NCI-H82 (cell line): ENCODE results near the gene P3R3URF.
A peak's percentile ranks its signal among the peaks of the same experiment; 100 is the strongest.

ENCODE experiments used
- DNase-seq: peaks from one replicate; lab custom pipeline; 2025; lab: John Stamatoyannopoulos, UW

Gene P3R3URF

DNA sequence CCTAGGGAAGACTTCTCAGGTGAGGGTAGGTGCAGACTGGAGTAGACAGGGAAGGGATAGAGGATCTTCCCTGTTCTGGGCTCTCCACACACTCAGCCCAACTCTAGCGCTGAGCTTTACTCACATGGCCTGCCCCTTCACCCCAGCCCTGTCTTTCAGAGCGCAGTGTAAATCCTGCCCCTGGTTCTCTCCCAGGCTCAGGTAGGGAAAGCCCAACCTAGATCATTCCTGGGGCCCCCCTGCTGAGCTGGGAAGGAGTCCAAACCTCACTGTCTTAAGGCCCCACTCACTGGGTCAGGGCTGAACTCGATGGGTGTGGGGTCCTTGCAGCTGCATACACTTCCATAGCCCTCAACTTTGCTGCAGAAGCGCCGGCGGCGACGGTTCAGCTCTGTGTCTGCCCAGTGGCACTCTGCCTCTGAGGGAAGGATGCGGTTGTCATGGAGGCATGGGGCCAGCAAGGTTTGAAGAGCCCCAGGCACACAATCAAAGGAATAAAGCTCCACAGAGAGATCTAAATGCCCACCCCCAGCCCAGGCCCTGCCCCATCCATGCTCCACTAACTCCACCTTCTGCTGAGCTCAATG is 17.8 kb upstream of the P3R3URF start:
- no peak for DNase-seq

DNA sequence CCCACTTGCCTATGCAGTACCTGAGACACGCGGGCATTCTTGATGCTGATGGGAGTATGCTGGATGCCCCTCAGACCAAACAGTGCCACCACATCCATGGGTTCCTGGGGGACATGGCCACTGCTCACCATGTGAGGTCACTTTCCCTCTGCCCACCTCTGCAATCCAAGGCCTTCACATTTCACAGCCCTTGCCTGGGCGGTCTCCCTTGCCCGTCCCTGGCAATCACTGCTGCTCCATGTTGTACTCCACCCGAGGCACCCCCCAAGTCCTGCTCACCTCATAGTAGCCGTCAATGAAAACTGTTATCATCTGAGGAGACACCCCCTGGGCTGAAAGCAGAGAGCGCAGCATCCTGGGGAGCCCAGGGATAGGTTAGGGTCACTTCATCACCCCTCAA is 17.0 kb upstream of the P3R3URF start:
- no peak for DNase-seq

DNA sequence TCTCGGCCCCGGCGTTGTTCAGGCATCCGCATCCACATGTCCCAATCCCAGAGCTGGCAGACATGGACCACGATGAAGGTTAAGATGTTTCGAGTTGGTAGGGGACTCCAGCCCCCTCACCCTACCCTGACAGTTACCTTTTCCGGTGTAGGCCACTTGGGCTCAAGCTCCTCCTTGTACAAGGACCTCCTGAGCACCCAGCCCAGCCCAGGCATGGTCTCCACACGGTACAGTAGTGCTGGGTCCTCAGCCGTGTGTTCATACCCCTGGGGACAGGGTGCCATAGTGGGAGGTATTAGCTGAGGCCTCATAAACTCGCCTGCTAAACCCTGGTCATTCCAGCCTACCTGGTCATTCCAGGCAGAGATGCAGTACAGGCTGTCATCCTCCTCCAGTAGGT is 15.9 kb upstream of the P3R3URF start:
- no peak for DNase-seq

DNA sequence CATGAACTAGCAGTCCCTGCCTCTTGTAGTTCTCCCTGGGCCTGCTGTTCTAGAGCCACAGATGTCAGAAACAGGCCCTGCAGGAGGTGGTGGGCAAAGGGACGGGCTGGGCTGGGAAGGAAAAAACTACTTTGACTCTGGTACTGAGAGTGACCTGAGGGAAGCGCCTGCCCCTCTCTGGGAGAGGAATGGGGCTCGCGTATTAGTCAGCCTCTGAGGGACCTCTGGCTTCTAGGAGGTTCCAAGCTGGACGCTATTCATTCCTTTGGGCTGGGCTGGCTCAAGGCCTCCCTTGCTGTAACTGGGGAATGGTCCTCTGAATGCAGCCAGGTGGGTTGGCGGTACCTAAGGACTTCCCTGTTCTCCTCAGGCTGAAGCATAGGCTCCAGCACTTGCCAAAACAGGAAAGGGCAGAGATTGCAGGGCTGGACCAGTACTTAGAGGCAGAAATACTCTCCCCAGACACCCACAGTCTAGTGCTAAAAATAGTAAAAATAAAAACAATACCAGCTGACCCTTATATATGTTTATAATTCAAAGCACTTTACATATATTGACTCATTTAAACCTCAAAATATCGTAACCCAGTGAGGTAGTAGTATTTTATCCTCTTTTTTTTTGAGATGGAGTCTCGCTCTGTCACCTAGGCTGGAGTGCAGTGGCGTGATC is 14.9 kb upstream of the P3R3URF start:
- no peak for DNase-seq

DNA sequence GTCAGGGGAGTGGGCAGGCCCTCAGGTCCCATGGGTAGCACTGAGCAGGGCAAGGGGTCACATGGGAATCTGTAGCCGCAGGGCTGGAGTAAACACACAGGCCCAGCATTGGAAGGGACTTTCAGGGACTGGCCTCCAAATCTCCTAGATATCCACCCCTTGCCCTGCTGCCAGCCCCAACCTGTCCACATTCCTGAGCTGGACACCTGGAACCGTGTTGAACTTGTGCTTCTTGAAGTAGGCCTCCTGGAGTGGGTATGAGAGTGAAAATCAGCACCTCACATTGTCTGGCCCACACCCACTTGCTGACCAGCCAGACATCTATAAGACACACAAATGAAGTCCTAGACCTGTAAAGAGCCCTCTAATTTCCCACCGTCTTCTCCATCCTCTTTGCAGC is 14.3 kb upstream of the P3R3URF start:
- DNase-seq: no peak

DNA sequence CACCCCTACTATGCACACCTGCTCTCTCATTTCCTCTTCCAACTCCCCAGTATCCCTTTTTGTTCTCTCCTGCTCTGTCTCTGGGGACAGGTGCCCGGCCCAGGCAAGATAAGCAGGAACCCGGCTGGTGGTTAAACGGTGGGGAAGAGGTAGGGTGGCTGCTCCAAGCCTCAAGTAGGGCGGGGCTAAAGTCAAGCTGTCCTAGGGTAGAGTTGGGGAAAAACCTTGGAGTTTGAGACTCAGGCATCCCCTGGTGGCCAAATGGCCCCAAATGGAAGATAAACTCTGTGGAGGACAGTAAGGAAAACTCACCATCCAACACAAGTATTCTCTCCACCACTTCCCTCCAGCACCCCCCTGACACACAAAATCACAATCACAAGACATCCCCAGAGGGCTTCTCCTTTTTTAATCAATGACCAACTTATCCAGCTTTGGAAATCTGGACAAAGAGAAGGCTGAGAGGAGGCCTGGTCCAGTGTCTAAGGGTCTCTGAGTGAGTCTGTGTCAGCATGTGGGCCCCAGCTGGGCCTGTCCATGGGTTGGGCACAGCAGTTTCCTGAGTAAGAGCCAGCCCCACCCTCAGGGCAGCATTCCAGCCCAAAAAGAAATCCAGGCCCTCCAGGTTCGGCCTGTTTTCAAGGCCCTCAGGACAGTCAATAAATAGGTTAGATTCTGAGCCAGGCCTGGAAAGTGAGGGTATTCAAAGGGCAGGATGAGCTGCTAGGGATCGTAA is 12.2 kb upstream of the P3R3URF start:
- no peak for DNase-seq

DNA sequence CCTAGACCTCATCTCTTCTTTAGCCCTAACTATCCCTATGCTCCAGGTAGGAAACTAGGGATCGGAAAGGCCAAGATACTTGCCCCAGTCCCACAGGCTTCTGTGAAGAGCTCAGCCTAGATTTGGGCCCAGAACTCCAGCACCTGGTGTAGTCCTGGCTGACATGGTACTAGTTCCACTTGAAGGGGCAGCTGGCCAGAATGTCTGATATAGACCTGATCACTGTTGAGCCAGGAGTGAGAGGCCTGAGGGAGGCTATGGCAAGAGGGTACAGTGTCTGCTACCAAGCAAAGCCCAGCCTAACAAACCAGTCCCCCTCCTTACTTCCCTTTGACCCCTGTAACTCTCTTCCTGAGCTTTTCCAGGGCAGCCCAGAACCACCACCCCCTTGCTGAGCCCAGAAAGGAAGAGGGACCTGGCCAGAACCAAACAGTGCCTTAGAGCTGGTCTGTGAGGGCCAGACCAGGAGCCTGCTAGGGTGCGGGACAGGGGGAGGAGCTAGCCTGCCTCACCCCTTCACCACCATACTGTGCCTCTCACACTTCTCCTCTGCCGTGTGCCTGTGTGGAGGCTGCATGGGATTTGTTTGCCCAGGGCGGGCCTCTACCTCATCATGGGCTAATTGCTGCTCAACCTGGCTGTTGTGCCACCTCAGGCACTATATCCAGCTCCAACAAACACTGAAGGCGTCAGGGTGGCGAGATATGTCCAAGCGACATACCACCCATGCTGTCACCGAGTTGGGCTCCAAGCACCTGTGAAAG is 11.0 kb upstream of the P3R3URF start:
- DNase-seq: no peak

DNA sequence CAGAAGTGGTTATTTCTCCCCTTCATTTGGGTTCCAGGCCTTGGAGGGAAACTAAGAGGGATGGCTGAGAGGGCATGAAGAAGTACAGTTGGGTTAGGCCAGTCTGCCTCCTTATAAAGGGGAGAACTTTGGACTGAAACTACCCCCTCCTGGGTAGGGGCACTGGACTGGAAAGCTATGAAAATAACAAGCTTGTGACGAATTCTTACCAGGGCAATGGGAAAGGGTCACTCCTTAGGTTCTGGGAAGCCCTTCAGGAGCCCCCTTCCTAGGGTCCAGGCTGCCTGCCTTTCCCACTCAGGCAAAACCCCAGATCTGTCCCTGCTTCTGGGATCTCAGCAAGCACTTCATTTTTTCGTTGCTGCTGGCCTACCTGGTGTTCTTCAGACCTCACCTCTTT is 9.8 kb upstream of the P3R3URF start:
- DNase-seq: no peak

DNA sequence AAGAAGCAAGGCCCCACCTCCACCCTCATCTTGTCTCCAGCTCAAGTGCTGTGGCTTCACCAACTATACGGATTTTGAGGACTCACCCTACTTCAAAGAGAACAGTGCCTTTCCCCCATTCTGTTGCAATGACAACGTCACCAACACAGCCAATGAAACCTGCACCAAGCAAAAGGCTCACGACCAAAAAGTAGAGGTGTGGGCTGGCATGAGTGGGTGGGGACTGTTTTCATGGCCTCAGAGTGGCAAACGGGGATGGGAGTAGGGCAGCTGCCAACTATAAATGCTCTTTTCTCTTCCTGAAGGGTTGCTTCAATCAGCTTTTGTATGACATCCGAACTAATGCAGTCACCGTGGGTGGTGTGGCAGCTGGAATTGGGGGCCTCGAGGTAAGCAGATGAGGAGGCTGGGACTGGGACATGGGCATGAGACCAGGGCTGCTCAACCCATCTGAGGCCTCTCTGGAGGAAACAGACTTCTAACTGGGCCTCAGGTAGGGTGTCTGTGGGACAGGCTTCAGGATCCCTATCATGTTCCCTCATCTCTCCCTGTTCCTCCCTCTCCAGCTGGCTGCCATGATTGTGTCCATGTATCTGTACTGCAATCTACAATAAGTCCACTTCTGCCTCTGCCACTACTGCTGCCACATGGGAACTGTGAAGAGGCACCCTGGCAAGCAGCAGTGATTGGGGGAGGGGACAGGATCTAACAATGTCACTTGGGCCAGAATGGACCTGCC is 8.8 kb upstream of the P3R3URF start:
- DNase-seq: no peak

DNA sequence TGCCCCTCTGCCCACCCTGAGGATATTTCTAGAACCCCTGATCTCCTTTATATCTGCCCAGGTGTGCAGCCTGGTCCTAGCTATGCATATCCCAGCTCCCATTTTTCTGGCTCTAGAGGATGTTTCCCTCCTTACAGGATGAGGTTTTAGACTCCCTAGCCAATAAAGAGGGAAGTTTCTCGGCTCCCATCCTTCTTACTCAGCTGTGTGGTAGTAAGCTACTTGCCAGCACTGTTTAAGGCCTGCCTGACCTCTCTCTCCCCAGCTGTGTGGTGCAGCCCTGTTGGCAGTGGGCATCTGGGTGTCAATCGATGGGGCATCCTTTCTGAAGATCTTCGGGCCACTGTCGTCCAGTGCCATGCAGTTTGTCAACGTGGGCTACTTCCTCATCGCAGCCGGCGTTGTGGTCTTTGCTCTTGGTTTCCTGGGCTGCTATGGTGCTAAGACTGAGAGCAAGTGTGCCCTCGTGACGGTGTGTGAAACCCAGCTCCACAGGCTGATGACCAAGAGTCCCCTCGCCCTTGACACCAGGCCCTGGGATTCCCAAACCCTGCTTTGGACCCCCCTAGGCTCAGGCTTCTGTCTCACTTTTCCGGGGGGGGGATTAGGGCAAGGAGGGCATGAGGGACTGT is 7.8 kb upstream of the P3R3URF start:
- DNase-seq: no peak

DNA sequence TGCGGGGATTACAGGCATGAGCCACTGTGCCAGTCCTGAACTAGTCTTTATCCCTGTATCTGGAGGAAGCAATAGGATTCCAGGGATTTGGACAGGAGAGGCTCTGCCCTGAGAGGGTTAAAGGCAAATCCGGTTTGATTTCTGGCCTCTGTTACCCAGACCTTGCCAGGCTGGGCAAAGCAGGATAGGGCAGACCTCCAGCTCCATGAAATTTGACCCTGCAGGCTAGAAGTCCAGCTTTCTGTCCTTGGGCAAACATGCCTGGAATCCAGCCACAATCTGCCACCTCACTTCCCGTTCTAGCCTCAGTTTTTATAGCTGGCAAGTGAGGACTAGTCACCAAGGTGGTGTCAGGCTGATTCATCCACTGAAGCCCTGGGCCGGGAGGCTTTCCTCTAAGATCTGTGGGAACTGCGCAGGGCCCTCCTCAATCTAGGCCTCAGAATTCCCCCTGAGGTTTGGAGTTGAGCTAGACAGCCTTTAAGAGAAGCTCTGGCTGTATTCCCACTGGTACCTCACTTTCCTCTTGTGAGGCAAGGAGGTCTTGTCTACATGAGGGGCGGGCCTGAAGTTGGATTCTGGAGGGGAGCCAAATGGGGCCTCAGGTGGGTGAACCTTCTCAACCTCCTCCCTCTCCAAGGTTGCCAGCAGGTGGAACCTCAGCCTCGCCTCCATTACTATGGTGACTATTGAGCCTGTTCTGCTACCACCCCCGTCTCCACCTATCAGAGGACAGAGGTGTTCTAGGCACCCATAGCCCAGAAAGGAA is 7.0 kb upstream of the P3R3URF start:
- DNase-seq: peak; percentile 50

DNA sequence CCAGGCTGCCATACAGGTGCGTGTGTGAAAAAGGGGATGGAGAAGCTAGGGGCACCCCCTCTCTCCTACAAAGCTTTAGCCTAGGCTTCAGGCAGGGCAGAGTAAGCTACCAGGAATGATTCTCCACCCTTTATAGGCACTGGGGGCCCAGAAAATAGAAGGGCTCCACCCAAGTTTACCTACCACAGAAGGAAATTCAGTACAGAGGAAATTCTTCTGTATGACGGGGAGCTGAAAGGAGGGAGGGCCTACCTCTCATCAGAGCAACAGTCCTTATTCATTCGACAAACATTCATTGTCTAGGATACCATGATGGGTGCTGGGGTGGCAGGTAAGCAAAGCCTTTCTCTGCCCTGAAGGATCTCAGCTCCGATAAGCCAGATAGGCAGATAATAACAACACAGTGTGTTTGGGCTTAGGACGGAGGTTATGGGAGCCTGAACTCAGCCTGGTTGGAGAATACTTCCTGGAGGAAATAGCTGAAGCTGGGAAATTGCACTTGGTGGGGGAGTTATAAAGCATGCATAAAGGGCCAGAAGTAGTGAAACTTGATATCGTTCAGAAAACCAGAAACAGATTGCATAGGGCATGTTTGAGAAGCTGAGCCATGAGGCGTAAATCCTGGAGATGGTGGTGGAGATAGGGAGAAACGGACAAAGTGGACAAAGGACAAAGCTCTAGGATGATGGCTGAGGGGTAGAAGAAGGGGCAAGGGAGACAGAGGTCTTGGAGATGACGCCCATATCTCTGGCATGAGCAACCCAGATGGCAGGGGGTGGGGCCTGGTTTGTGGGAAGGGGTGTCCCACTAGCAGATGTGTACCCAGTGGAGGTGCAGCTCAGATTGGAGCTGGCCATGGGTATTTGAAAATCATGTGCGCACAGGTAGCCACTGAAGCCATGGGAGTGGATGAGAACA is 5.3 kb upstream of the P3R3URF start:
- no peak for DNase-seq

DNA sequence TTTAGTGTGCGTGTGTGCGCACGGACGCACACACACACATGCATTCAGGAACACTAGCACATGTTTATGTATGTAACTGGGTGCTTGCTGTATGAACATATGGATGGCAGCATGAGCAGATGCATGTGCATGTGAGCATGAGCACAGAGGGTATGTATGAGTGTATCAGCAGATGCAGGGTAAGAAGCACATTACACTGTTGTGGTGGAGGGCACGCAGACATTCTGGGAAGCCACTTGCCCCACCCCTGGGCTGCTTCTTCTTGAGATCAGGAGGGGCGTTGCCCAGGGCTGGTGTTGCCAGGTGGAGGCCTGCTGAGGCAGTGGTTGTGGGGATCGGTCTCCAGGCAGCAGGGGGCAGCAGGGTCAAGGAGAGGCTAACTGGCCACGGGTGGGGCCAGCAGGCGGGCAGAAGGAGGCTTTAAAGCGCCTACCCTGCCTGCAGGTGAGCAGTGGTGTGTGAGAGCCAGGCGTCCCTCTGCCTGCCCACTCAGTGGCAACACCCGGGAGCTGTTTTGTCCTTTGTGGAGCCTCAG is 3.9 kb upstream of the P3R3URF start:
- DNase-seq: peak; percentile 64

DNA sequence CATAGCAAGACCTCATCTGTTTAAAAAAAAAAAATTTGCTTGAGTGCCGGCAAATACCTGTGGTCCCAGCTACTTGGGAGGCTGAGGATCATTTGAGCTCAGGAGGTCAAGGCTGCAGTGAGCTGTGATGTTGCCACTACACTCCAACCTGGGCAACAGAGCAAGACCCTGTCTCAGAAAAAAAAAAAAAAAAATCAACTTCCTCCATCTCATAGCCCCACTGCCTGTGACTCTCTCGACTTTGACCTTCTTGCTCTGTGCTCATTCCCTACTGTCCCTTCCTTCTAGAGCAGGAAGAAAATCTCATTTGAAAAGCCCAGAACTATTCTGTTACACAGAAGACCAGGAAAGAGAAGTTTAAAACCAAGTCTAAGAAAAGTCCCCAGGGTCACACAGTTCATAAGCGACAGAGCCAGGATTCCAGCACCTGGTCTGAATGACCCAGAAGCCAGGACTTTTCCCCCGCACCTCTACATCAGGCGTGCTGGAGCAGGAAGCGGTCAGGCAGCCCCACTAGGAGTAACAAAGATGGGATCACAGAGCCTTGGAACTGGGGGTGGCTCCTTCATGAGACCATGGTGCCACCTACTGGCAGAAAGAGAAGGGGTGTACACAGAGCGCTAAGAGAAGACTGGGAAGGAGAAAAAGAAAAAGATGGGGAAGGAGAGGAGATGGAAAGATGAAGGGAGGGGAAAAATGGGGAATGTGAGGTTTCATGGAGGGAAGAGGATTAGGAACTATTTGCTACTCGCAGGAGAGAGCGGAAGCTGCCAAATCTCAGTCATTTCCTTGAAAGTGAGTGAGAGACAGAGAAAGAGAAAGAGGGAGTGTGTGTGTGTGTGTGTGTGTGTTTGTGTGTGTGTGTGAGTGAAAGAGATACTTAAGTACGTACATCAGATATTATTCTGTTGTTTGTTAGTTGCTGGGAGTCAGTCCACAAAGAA is 3.1 kb upstream of the P3R3URF start:
- DNase-seq: peak; percentile 95

DNA sequence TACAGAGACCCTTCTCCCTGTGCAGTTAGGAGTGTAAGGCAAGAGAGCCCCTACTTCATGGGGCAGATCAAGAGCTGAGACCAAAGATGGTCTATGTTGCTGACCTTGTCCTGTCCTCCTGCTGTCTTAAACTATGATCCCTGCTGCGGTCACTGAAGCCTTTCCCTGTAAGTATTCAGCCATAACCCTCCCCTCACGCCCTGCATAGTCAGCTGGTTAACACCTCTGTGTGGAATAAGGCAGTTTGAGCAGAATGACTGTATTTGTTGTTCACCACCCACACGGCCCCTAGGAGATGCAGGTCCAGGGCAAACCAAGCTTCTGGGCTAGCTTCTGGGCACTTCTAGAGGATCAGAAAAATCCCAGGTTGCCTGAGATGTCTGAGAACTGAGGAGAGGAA is 1.0 kb downstream of the P3R3URF start:
- no peak for DNase-seq

DNA sequence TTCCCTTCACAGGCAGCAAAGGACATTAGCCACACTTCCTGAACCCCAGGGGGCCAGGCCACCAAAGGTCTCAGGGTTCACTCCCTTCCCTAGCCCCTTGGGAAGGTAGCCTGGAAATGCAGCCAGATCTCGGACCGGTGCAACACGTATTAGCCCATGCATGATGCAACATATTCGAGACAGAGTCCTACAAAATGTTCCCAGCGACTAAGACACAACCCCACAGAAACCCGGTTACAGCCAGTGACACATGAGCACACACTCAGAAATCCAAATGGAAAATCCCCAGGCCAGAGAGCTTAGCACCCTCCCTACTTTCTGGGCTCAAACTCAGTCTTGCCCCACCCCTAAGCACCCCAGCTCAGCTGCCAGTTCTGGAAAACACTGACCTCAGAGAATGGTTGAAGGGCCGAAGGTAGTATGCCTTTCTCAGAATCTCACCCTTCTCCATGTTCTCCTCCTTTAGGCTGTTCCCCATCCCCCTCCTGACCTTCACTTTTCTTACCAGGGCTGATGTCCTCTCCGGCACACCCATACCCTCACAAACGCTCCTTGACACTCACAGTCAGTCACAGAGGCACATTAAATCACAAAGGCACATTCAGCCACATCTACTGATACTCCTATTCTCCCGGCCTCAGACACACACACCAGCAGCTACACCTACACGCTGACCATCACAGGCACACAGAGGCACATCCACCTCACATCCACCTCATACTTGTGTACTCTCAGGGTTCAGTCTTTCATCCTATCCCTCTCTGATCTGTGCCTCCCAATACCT is 1.6 kb downstream of the P3R3URF start, which contains the start of gene TSPAN1:
TSPAN1 (plus strand) TSS at position 640 of the 784 bp plus-strand sequence. CDS start 6,021 bp downstream, outside the sequence.
- DNase-seq: no peak

DNA sequence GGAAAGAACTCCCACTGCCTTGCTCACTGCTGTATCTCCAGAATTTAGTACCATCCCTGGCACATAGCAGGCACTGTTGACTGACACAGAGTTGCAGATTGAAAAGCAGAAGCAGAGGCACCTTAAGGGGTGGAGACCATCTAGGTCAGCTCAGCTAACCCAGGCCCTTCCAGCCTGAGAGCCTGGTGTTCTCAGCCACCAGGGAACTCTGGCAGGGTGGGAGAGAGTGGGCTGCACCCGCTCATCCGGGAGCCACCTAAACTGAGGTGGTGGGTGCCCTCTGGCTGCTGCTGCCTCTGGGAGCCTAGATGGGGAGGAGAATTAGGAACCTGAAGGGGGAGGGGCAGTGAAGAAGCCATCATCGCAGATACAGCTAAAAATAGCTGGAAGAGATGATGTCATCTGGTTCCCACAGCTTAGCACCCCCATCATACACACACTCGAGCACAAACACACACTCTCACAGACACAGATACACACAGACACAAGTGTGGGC is 2.9 kb downstream of the P3R3URF start:
- peak; percentile 68 for DNase-seq
